ENCODE measurements around the gene ZNF408. TPM values are rescaled to one million over a fixed set of nuclear protein-coding genes. Genes with fewer than 3 reads are reported as not detected.

ZNF408 gene
- total and polyA plus RNA-seq, 2 donors (not counting 3 experiments of a cell fraction or from before 2014, with no cell fraction given) = 7.8 to 10.9 TPM

DNA sequence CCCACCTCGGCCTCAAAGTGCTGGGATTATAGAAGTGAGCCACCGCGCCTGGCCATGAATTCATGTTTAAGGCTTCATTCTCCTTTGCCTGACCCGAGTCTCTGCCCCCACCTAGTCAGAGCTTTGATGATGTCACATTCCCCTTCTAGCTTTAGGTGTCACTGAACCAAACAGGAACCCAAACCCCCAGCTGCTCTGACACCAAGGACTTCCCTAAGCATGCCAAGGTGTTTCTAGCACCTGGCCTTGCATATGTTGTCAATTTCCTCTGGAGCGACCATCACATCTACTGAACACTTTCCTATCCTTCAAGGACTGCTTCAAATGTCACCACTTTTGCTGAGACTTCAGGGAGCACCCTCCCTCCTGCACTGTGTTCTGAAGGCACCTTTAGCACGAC, 20.5 kb downstream of the ZNF408 start:
- BruUV-seq (replicated peaks) = no TSS peak
- Histone ChIP-seq H3K4me1 (ENCODE audit: control insufficient read depth, extremely low read depth, insufficient read depth, low read length) (peaks cover 3% of the 10 kb centered on the region), H3K79me2 (ENCODE audit: control insufficient read depth, insufficient read depth, low read length) (no peaks in the 10 kb centered on the region), H3K9ac (replicated peaks; ENCODE audit: extremely low read depth, insufficient read depth, low read length) (no peak overlapping the region), H3K27me3 (ENCODE audit: control insufficient read depth in 2 of 2, insufficient read depth in 2 of 2, low read length in 2 of 2) (no peaks in the 10 kb centered on the region), H3K4me2 (ENCODE audit: insufficient read depth, low read length) (no peak overlapping the region), H3K27ac (ENCODE audit: insufficient read depth, low read depth, low read length) (no peak overlapping the region), H3K9me3 (replicated peaks; ENCODE audit: control insufficient read depth, insufficient read depth, low read length) (no peaks in the 10 kb centered on the region), H4K20me1 (replicated peaks; ENCODE audit: control insufficient read depth, extremely low read depth, insufficient read depth, low read length) (no peaks in the 10 kb centered on the region), H3K9me1 (replicated peaks; ENCODE audit: control insufficient read depth, extremely low read depth, insufficient read depth, low read length) (no peaks in the 10 kb centered on the region), H3K36me3 (ENCODE audit: control insufficient read depth in 2 of 2, extremely low read depth in 1 of 2, insufficient read depth in 2 of 2, low read length in 2 of 2) (no peaks in the 10 kb centered on the region), H2AFZ (ENCODE audit: low read depth, low read length) (no peak overlapping the region), H3K4me3 (replicated peaks in 1 of 3; ENCODE audit: insufficient read depth in 1 of 3, low read depth in 1 of 3, low read length in 3 of 3) (no peak overlapping the region)
- POLR2A ChIA-PET = no interaction called here
- FAIRE-seq = no peak
- DNase-seq (ENCODE audit: low read depth, low spot score) = no peak
- dilution Hi-C loops (cut with MboI; ENCODE audit: extremely low pct_ligation_motif_present, low sequenced_read_pairs) (no loop called here), intact Hi-C loops (cut with micrococcal nuclease) (no loop called here)
- CTCF ChIA-PET = interaction anchor here (1.4 kb wide), 1 partner anchor 15 kb away, joined by 3 read pairs; no protein-coding TSS in a partner anchor
- TF ChIP-seq FOS (IDR thresholded peaks at IDR 0.05; ENCODE audit: borderline replicate concordance, insufficient read depth, low read length) = no peak
- TF ChIP-seq, protein P1, sequence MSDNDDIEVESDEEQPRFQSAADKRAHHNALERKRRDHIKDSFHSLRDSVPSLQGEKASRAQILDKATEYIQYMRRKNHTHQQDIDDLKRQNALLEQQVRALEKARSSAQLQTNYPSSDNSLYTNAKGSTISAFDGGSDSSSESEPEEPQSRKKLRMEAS (IDR thresholded peaks at IDR 0.05; ENCODE audit: insufficient read depth, insufficient read length) = no peak
- no peak for TF ChIP-seq JUN (IDR thresholded peaks at IDR 0.05; ENCODE audit: borderline replicate concordance, insufficient read depth, insufficient read length, low read depth)
- no peak for TF ChIP-seq MYC (IDR thresholded peaks at IDR 0.05; ENCODE audit: low read depth, low read length)

DNA sequence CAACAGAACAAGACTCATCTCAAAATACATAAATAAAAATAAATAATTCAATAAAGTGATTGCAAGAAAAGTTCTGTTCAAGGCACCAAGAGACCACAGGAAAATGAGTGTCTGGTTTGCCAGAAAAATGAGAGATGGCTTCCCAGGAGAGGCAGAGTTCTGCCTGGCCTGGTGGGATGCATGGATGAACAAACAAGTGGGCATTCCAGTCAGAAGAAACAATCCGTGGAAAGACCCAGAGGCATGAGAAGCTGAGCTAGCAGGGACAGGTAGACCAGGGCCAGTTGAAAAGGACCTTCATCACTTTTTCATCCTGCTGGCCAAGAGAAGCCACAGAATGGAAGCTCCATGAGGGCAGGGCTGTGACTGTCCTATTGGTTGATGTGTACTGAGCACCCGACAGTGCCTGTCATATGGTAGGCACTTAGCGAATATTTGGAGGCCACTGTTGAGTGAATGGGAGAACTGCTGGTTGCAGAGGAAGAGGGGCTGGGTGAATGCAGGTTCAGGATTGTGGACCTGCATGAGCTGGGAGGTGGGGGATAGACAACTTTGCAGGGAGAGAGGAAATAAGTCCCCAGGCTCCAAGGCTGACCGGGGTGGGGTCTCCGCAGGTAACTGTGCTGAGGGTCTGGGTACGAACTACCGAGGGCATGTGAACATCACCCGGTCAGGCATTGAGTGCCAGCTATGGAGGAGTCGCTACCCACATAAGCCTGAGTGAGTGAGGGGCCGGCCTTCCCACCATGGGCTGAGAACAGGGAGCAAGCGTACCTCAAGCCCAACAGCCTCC, 21.9 kb downstream of the ZNF408 start:
- intact Hi-C loops (cut with micrococcal nuclease) = no loop called here
- H3K9me3 ChIP-seq (replicated peaks; ENCODE audit: control insufficient read depth, insufficient read depth, low read length) = no peaks in the 10 kb centered on the region
- H3K27ac ChIP-seq (ENCODE audit: insufficient read depth, low read depth, low read length) = no peak overlapping the region
- BruUV-seq (replicated peaks) = no TSS peak
- dilution Hi-C loops (cut with MboI; ENCODE audit: extremely low pct_ligation_motif_present, low sequenced_read_pairs) = no loop called here
- H3K36me3 ChIP-seq (ENCODE audit: control insufficient read depth in 2 of 2, extremely low read depth in 1 of 2, insufficient read depth in 2 of 2, low read length in 2 of 2) = no peaks in the 10 kb centered on the region
- H2AFZ ChIP-seq (ENCODE audit: low read depth, low read length) = no peak overlapping the region
- no peak for TF ChIP-seq JUN (IDR thresholded peaks at IDR 0.05; ENCODE audit: borderline replicate concordance, insufficient read depth, insufficient read length, low read depth)
- TF ChIP-seq GATA2 (IDR thresholded peaks at IDR 0.05; ENCODE audit: insufficient read depth, insufficient read length, low read depth, low read length) = no peak
- TF ChIP-seq, protein P1 (IDR thresholded peaks at IDR 0.05; ENCODE audit: insufficient read depth, insufficient read length) = no peak
- no peak for TF ChIP-seq POLR2A (IDR thresholded peaks at IDR 0.05; ENCODE audit: low read depth, low read length)
- TF ChIP-seq FOS (IDR thresholded peaks at IDR 0.05; ENCODE audit: borderline replicate concordance, insufficient read depth, low read length) = no peak
- TF ChIP-seq POLR2AphosphoS5 (IDR thresholded peaks at IDR 0.05; ENCODE audit: insufficient read depth, low read depth, low read length) = no peak
- no peak for TF ChIP-seq MYC (IDR thresholded peaks at IDR 0.05; ENCODE audit: low read depth, low read length)
- no peak for TF ChIP-seq CTCF (IDR thresholded peaks at IDR 0.05; ENCODE audit: extremely low read depth in 1 of 2, insufficient read depth in 1 of 2, low read depth in 1 of 2, low read length in 2 of 2)
- no peak for TF ChIP-seq EZH2 (IDR thresholded peaks at IDR 0.05; ENCODE audit: borderline replicate concordance, low read depth, low read length, severe bottlenecking)
- H3K9me1 ChIP-seq (replicated peaks; ENCODE audit: control insufficient read depth, extremely low read depth, insufficient read depth, low read length) = no peaks in the 10 kb centered on the region
- no peak overlapping the region for H3K9ac ChIP-seq (replicated peaks; ENCODE audit: extremely low read depth, insufficient read depth, low read length)
- ChIA-PET CTCF (no interaction called here), POLR2A (no interaction called here)
- H3K4me3 ChIP-seq (replicated peaks in 1 of 3; ENCODE audit: insufficient read depth in 1 of 3, low read depth in 1 of 3, low read length in 3 of 3) = no peak overlapping the region
- H4K20me1 ChIP-seq (replicated peaks; ENCODE audit: control insufficient read depth, extremely low read depth, insufficient read depth, low read length) = no peaks in the 10 kb centered on the region
- no peak for DNase-seq (ENCODE audit: low read depth, low spot score)
- no peaks in the 10 kb centered on the region for H3K27me3 ChIP-seq (ENCODE audit: control insufficient read depth in 2 of 2, insufficient read depth in 2 of 2, low read length in 2 of 2)
- H3K4me1 ChIP-seq (ENCODE audit: control insufficient read depth, extremely low read depth, insufficient read depth, low read length) = peaks cover 3% of the 10 kb centered on the region
- H3K79me2 ChIP-seq (ENCODE audit: control insufficient read depth, insufficient read depth, low read length) = no peaks in the 10 kb centered on the region
- H3K4me2 ChIP-seq (ENCODE audit: insufficient read depth, low read length) = no peak overlapping the region
- no peak for FAIRE-seq

Data from endothelial cell of umbilical vein (primary cell).